ENCODE results near the gene KHSRP.
"Not testable (repeated sequence)": the region's sequence is repeated elsewhere in the genome, so short reads cannot be mapped to it uniquely, and the experiment has no call there.

The KHSRP gene

GRCh38 chr19:6450166-6450565 is 25.6 kb upstream of the KHSRP start:
- no peak for DNase-seq (ENCODE audit: low spot score)

- no peak for DNase-seq (ENCODE audit: low spot score)
Observed at GRCh38 chr19:6448045-6448444, 23.4 kb upstream of the KHSRP start.

- DNase-seq (ENCODE audit: low spot score): no peak
Observed at GRCh38 chr19:6446452-6446851, 21.8 kb upstream of the KHSRP start.

- no peak for DNase-seq (ENCODE audit: low spot score)
Observed at GRCh38 chr19:6443986-6444385, 19.4 kb upstream of the KHSRP start.

GRCh38 chr19:6442087-6442688 is 17.6 kb upstream of the KHSRP start:
- no peak for DNase-seq (ENCODE audit: low spot score)

- no peak for DNase-seq (ENCODE audit: low spot score)
Observed at GRCh38 chr19:6440905-6441304, 16.3 kb upstream of the KHSRP start.

GRCh38 chr19:6439743-6440142 is 15.1 kb upstream of the KHSRP start:
- no peak for DNase-seq (ENCODE audit: low spot score)

DNA sequence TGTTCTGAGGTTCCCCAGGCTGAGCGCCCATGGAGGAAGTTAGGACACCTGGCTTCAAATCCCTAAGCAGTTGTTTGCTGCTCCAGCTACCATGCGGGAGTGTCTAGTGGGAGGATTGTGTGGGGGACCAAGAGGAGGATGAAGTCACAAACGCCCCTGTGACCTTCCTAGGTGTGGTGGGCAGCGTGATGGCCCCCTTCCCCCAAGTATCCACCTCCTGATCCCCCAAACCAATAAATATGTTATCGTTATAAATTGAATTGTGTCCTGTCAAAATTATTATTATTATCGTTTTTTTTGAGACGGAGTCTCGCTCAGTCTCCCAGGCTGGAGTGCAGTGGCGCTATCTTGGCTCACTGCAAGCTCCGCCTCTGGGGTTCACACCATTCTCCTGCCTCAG is 9.1 kb upstream of the KHSRP start, which contains the start of gene SLC25A41:
Gene SLC25A41, minus strand, starts transcription at position 101 of the 400 bp plus-strand sequence. Its CDS starts 70 bp downstream, at position 31.
- no peak for DNase-seq (ENCODE audit: low spot score)

DNA sequence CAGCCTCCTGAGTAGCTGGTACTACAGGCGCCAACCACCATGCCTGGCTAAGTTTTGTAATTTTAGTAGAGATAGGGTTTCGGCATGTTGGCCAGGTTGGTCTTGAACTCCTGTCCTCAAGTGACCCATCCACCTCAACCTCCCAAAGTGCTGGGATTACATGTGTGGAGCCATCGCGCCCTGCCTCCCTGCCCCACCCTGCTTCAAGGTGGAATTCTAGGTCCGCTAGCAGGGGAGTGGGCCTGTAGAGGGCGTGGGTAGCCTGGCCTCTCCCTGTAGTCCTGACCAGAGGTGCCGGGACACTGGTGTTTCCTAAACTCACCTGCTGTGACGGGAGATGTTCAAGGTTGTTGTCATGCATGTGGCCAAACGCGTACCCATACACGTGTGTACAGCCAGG is 8.6 kb upstream of the KHSRP start:
- DNase-seq (ENCODE audit: low spot score): no peak

GRCh38 chr19:6431891-6432290 is 7.3 kb upstream of the KHSRP start:
- DNase-seq (ENCODE audit: low spot score): no peak

GRCh38 chr19:6429419-6430221 is 5.0 kb upstream of the KHSRP start:
- DNase-seq (ENCODE audit: low spot score): no peak

DNA sequence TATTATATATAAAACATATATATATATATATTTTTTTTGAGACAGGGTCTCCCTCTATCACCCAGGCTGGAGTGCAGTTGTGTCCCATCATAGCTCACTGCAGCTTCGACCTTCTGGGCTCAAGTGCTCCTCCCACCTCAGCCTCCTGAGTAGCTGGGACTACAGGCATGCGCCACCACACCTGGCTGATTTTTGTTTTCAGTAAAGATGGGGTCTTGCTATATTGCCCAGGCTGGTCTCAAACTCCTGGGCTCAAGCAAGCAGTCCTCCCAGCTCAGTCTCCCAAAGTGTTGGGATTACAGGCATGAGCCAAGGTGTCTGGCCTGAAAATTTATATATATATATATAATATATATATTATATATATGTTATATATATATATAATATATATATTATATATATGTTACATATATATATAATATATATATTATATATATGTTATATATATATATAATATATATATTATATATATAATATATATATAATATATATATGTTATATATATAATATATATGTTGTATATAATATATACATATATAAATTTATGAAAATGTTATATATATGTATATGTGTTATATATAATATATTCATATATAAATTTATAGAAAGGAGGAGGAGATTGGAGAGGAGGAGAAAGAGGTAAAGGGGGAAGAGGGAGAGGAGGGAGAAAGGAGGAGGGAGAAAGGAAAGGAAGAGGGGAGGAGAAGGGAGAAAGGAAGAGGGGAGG is 4.2 kb upstream of the KHSRP start:
- not testable (repeated sequence) for DNase-seq (ENCODE audit: low spot score)

DNA sequence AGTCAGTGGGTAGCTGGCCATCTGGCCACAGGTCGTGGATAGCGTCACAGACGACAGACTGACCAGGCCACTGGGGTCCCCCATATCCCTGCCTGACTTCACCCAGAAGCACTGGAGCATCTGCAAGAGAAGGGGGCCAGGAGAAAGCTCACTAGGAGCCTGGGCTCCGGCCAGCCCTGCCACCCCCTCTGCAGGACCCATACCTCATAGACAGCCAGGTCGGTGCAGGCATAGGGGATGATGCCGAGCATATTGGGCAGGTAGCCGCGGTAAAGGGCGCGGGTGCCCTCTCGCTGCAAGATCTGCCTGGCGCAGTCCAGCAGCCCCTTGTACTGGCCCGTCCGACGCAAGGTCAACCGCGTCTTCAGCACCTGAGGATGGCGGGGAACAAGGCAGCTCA is 2.5 kb upstream of the KHSRP start:
- DNase-seq (ENCODE audit: low spot score): no peak

GRCh38 chr19:6425732-6426620 is 1.4 kb upstream of the KHSRP start:
- no peak for DNase-seq (ENCODE audit: low spot score)

- DNase-seq (ENCODE audit: low spot score): peak; percentile 100
Observed at GRCh38 chr19:6424939-6425731, 524 bp upstream of the KHSRP start.

- DNase-seq (ENCODE audit: low spot score): peak; percentile 72
Observed at GRCh38 chr19:6423499-6424194, 964 bp downstream of the KHSRP start.

- DNase-seq (ENCODE audit: low spot score): no peak
Observed at GRCh38 chr19:6421075-6422014, 3.3 kb downstream of the KHSRP start.

- no peak for DNase-seq (ENCODE audit: low spot score)
Observed at GRCh38 chr19:6418562-6418932, 6.1 kb downstream of the KHSRP start.
